Activated CD4-positive, CD25-positive, alpha-beta regulatory T cell (primary cell): ENCODE measurements around the gene HDAC4.

Source experiments
- DNase-seq, 4 experiments: peaks; one replicate each; lab custom pipeline; 2025; lab: John Stamatoyannopoulos, UW

Gene HDAC4

GRCh38 chr2:239026711-239027361 is 374.0 kb downstream of the HDAC4 start:
- DNase-seq, result no peak

- no peak for DNase-seq
Observed at GRCh38 chr2:239025951-239026461, 374.8 kb downstream of the HDAC4 start.

- DNase-seq, result no peak
Observed at GRCh38 chr2:239025096-239025801, 375.6 kb downstream of the HDAC4 start.

GRCh38 chr2:239024226-239024625 is 376.6 kb downstream of the HDAC4 start:
- DNase-seq, result no peak

- no peak for DNase-seq
Observed at GRCh38 chr2:239022437-239023260, 378.2 kb downstream of the HDAC4 start.

- no peak for DNase-seq
Observed at GRCh38 chr2:239021651-239022436, 379.0 kb downstream of the HDAC4 start.

- no peak for DNase-seq
Observed at GRCh38 chr2:239021224-239021623, 379.6 kb downstream of the HDAC4 start.

- no peak for DNase-seq
Observed at GRCh38 chr2:239020541-239021041, 380.2 kb downstream of the HDAC4 start.

- no peak for DNase-seq
Observed at GRCh38 chr2:239019183-239019581, 381.6 kb downstream of the HDAC4 start.

GRCh38 chr2:239018271-239019182 is 382.3 kb downstream of the HDAC4 start:
- DNase-seq, result no peak

GRCh38 chr2:239017491-239018098 is 383.2 kb downstream of the HDAC4 start:
- DNase-seq, result no peak

- no peak for DNase-seq
Observed at GRCh38 chr2:239015901-239016675, 384.7 kb downstream of the HDAC4 start.

GRCh38 chr2:239015218-239015900 is 385.5 kb downstream of the HDAC4 start:
- DNase-seq, result no peak

GRCh38 chr2:239014458-239015217 is 386.2 kb downstream of the HDAC4 start:
- DNase-seq, result no peak

- DNase-seq, result no peak
Observed at GRCh38 chr2:239013678-239013976, 387.2 kb downstream of the HDAC4 start.

- DNase-seq, result no peak
Observed at GRCh38 chr2:239012936-239013677, 387.7 kb downstream of the HDAC4 start.

- no peak for DNase-seq
Observed at GRCh38 chr2:239012228-239012627, 388.6 kb downstream of the HDAC4 start.
